Natural killer cell (primary cell): Measurements from ENCODE around the gene BMX. TPM values are rescaled to one million over a fixed set of nuclear protein-coding genes. Genes with fewer than 3 reads are reported as not detected.

Source experiments
- ATAC-seq, 3 donors: fragments of 150-1000 bp in 2 of 3; fragments of 200-7000 bp in 1 of 3; cut with Tn5 transposase; 1 replicate in 1 of 3; 2 replicates in 2 of 3; pipeline ENCODE4 v1.10.0; 2021; ENCODE audit warnings: mild to moderate bottlenecking in 2 of 3, moderate library complexity in 2 of 3
- DNase-seq, 2 donors: peaks; one replicate each; pipeline versions ENCODE4 v3.0.0 to v3.0.0-alpha.2; 2013 to 2021; ENCODE audit warnings: mixed read lengths in 1 of 2
- H3K27ac ChIP-seq: one replicate; pipeline ENCODE4 v1.5.1; 2013; ENCODE audit warnings: mild to moderate bottlenecking, low read length
- H3K27me3 ChIP-seq: one replicate; pipeline ENCODE4 v1.6.1; 2013; ENCODE audit warnings: low read length; ENCODE audit not compliant: control insufficient read depth, insufficient read depth
- H3K36me3 ChIP-seq: one replicate; pipeline ENCODE4 v1.6.1; 2013; ENCODE audit warnings: low read length; ENCODE audit not compliant: control insufficient read depth, insufficient read depth
- H3K4me1 ChIP-seq: one replicate; pipeline ENCODE4 v1.6.1; 2013; ENCODE audit warnings: low read length; ENCODE audit not compliant: control insufficient read depth, insufficient read depth
- H3K4me3 ChIP-seq: one replicate; pipeline ENCODE4 v1.5.1; 2013; ENCODE audit warnings: low read length
- H3K9me3 ChIP-seq: one replicate; pipeline ENCODE4 v1.6.1; 2013; ENCODE audit warnings: low read length; ENCODE audit not compliant: control insufficient read depth, insufficient read depth
- H3K27ac Mint-ChIP-seq, 2 donors: one replicate each; pipeline ENCODE4 v1.8.0; 2022; ENCODE audit warnings: mild to moderate bottlenecking in 2 of 2, mixed read lengths in 2 of 2, moderate library complexity in 1 of 2
- H3K27me3 Mint-ChIP-seq, 2 donors: one replicate each; pipeline ENCODE4 v1.8.0; 2022; ENCODE audit warnings: low read depth in 2 of 2, mixed read lengths in 2 of 2
- H3K36me3 Mint-ChIP-seq: one replicate; pipeline ENCODE4 v1.8.0; 2022; ENCODE audit warnings: mixed read lengths
- H3K4me1 Mint-ChIP-seq, 2 donors: one replicate each; pipeline ENCODE4 v1.8.0; 2022; ENCODE audit warnings: mixed read lengths in 2 of 2
- H3K4me3 Mint-ChIP-seq: one replicate; pipeline ENCODE4 v1.8.0; 2022; ENCODE audit warnings: mild to moderate bottlenecking, moderate library complexity, mixed read lengths
- H3K9me3 Mint-ChIP-seq, 2 donors: one replicate each; pipeline ENCODE4 v1.8.0; 2022; ENCODE audit warnings: mixed read lengths in 2 of 2
- WGBS: methylation state at CpG from one replicate; pipeline ENCODE4 v1.1.7; 2013; ENCODE audit warnings: missing lambda C conversion rate; ENCODE audit not compliant: insufficient coverage; 5-methylcytosine and 5-hydroxymethylcytosine counted together
- intact Hi-C: fragments of 100-400 bp; cut with micrococcal nuclease; formaldehyde crosslinking; loops from one replicate; pipeline ENCODE4 v1.14.2; 2022
- total RNA-seq, 4 donors: library from RNA; stranded (reverse); fragments of 120-200 nt in 1 of 4; gene quantifications; one replicate each; pipeline versions ENCODE4 v1.2.3 to v1.2.4, GENCODE V29; 2013 to 2022
- TF ChIP-seq, protein P1 (sequence below): fragments of 200-600 bp; IDR thresholded peaks from one replicate; pipeline ENCODE4 v1.8.0; 2022; ENCODE audit warnings: antibody characterized with exemption

The BMX gene
- total RNA-seq, 3 donors from 2014 or later (not counting 1 experiment from before 2014, with no cell fraction given) = 0.30 TPM; not detected in 2

GRCh38 chrX:15465896-15466651 is 34.5 kb upstream of the BMX start:
- H3K27ac Mint-ChIP-seq = no peak overlapping the region
- Histone ChIP-seq H3K27me3 (no peaks in the 10 kb centered on the region), H3K9me3 (no peaks in the 10 kb centered on the region), H3K36me3 (no peaks in the 10 kb centered on the region), H3K27ac (no peak overlapping the region), H3K4me1 (no peaks in the 10 kb centered on the region), H3K4me3 (no peak overlapping the region)
- intact Hi-C loops = no loop called here
- no peaks in the 10 kb centered on the region for H3K9me3 Mint-ChIP-seq
- DNase-seq = no peak
- H3K4me3 Mint-ChIP-seq = no peak overlapping the region
- H3K36me3 Mint-ChIP-seq = no peaks in the 10 kb centered on the region
- 96% methylated on average over 8 of the region's 9 CpGs for WGBS
- no peak for ATAC-seq
- H3K4me1 Mint-ChIP-seq = no peaks in the 10 kb centered on the region
- TF ChIP-seq, protein P1, sequence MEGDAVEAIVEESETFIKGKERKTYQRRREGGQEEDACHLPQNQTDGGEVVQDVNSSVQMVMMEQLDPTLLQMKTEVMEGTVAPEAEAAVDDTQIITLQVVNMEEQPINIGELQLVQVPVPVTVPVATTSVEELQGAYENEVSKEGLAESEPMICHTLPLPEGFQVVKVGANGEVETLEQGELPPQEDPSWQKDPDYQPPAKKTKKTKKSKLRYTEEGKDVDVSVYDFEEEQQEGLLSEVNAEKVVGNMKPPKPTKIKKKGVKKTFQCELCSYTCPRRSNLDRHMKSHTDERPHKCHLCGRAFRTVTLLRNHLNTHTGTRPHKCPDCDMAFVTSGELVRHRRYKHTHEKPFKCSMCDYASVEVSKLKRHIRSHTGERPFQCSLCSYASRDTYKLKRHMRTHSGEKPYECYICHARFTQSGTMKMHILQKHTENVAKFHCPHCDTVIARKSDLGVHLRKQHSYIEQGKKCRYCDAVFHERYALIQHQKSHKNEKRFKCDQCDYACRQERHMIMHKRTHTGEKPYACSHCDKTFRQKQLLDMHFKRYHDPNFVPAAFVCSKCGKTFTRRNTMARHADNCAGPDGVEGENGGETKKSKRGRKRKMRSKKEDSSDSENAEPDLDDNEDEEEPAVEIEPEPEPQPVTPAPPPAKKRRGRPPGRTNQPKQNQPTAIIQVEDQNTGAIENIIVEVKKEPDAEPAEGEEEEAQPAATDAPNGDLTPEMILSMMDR = no peak
- H3K27me3 Mint-ChIP-seq = peaks cover 0 to 29% of the 10 kb centered on the region in 2 donors

DNA sequence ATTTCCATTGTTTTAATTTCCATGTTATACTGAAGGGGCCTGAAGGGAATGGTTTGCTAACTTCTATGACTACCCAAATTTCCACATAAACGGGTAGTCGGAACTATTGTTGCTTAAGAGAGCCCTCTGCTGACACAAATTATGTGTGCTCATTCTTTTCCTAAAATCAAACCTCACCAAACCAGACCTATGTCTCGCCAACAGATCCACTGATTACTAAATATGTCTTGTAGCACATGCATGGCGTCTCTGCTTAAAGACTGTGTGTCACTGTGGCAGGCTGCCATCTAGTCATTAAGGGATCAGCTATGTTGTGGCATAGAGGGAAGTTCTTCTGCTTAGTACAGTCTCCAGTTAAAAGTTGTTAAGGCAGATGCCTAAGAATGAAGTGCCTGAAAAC is 32.6 kb upstream of the BMX start:
- 35% methylated on average over 3 of the region's 4 CpGs for WGBS
- ATAC-seq = no peak

DNA sequence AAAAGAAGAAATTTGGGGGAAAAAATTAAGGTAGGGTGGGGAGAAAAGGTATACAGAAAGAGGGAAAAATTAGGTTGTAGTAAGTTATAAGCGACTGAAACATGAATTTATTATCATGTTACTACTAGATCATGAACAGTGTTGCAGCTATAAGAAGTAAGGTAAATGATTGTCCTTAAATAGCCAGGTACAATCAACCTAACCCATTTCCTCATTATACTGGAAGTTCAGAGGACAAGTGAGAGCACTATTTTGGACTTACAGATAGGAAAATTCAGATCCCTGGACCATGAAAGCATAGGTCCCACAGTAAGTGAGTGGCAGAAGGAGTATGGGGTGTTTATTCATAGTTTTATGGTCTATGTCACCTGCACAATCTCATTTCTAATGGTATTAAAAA is 31.0 kb upstream of the BMX start:
- no peaks in the 10 kb centered on the region for H3K9me3 ChIP-seq
- H3K4me3 ChIP-seq = no peak overlapping the region
- Mint-ChIP-seq H3K27ac (no peak overlapping the region), H3K9me3 (no peaks in the 10 kb centered on the region), H3K36me3 (no peaks in the 10 kb centered on the region), H3K4me3 (no peak overlapping the region), H3K4me1 (no peaks in the 10 kb centered on the region), H3K27me3 (peaks cover 1 to 36% of the 10 kb centered on the region in 2 donors)
- H3K27me3 ChIP-seq = no peaks in the 10 kb centered on the region
- H3K27ac ChIP-seq = no peak overlapping the region
- ATAC-seq = no peak
- TF ChIP-seq, protein P1 = no peak
- H3K4me1 ChIP-seq = no peaks in the 10 kb centered on the region
- no peaks in the 10 kb centered on the region for H3K36me3 ChIP-seq
- no peak for DNase-seq
- intact Hi-C loops = no loop called here
- no CpG with 5 or more reads among the region's 1 CpG for WGBS

More for the DNA sequence above, 32.6 kb upstream of the BMX start:
- H3K36me3 ChIP-seq = no peaks in the 10 kb centered on the region
- H3K4me1 ChIP-seq = no peaks in the 10 kb centered on the region
- H3K4me3 Mint-ChIP-seq = no peak overlapping the region
- no peak overlapping the region for H3K27ac Mint-ChIP-seq
- H3K4me1 Mint-ChIP-seq = no peaks in the 10 kb centered on the region
- no peaks in the 10 kb centered on the region for H3K9me3 Mint-ChIP-seq
- DNase-seq = peak in 1 of 2 donors; percentile 6
- intact Hi-C loops = no loop called here
- no peaks in the 10 kb centered on the region for H3K27me3 ChIP-seq
- H3K27ac ChIP-seq = no peak overlapping the region
- no peak overlapping the region for H3K4me3 ChIP-seq
- TF ChIP-seq, protein P1 = no peak
- peaks cover 0 to 35% of the 10 kb centered on the region in 2 donors for H3K27me3 Mint-ChIP-seq
- no peaks in the 10 kb centered on the region for H3K9me3 ChIP-seq
- no peaks in the 10 kb centered on the region for H3K36me3 Mint-ChIP-seq

GRCh38 chrX:15471028-15471427 is 29.6 kb upstream of the BMX start:
- H3K9me3 Mint-ChIP-seq = no peaks in the 10 kb centered on the region
- DNase-seq = peak; percentile 28 to 69
- TF ChIP-seq, protein P1 = peak; percentile 49
- ATAC-seq = peak; percentile 64 to 79 (median 64)
- H3K4me1 Mint-ChIP-seq = no peaks in the 10 kb centered on the region
- Histone ChIP-seq H3K9me3 (no peaks in the 10 kb centered on the region), H3K4me1 (no peaks in the 10 kb centered on the region), H3K27me3 (no peaks in the 10 kb centered on the region), H3K27ac (no peak overlapping the region), H3K36me3 (no peaks in the 10 kb centered on the region), H3K4me3 (no peak overlapping the region)
- 0% methylated on average over 1 of the region's 3 CpGs for WGBS
- no peak overlapping the region for H3K27ac Mint-ChIP-seq
- no peak overlapping the region for H3K4me3 Mint-ChIP-seq
- H3K27me3 Mint-ChIP-seq = peaks cover 2 to 40% of the 10 kb centered on the region in 2 donors
- H3K36me3 Mint-ChIP-seq = no peaks in the 10 kb centered on the region
- intact Hi-C loops = no loop called here
